Panc1 (cell line): ENCODE measurements around the gene ZDHHC18.

Experiments
- CTCF ChIP-seq: fragments of 450-650 bp; IDR thresholded peaks from 2 replicates; pipeline ENCODE4 v1.5.1; 2017; ENCODE audit warnings: mild to moderate bottlenecking
- REST ChIP-seq, 2 experiments: IDR thresholded peaks; 2 replicates each; pipeline ENCODE4 v1.6.1; 2011 to 2012; ENCODE audit warnings: low read depth in 2 of 2, control low read depth in 1 of 2, low read length in 1 of 2, mild to moderate bottlenecking in 1 of 2, moderate library complexity in 1 of 2; ENCODE audit not compliant: insufficient read depth in 1 of 2

GRCh38 chr1:26854906-26855305 is 28.4 kb downstream of the ZDHHC18 start:
- TF ChIP-seq CTCF (no peak), REST (IDR thresholded peaks at IDR 0.05; ENCODE audit: insufficient read depth in 1 of 2, low read depth in 2 of 2, low read length in 1 of 2) (no peak)
